ENCODE results near the gene PPM1N. TPM values are rescaled to one million over a fixed set of nuclear protein-coding genes. Genes with fewer than 3 reads are reported as not detected.

PPM1N gene
- total RNA-seq, 1 donor, result 0.99 TPM

DNA sequence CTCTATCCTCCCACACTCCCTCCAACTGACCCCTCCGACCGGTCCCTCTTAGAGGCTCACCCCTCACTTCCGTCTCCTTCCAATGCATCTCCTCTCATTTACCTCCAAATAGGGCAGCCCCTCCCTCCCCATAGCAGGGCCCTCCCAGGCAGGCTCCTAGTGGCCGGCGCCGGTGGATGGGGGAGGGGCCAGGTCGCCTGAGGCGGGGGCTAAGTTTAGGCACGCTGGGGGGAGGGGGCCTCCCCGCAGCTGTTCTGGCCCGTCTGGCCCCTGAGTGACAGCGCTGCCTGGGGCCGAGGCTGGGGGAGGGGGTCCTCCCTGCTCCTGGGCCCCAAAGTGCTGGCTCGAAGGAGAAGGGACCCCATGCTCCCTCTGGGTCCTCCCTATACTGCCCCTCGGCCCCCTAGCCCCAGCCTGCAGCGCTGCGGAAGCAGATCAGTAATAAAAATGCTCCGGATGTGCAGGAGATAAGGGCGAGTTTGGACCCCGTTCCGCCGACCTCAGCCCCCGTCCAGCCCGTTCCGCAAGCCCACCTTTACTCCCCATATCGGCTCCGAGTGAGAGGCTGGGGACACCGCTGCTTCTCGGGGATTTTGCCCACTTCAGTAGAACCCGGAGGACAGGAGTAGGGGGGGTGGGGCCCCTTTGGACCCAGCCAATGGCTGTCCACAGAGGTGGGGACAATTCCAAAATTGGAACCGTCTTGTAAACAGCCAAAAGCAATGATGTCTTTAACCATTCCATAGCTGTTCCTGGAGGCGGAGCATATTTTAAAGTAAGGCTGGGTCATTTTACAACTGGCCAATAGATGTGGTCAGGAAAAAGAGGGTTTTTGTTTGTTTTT is 5.4 kb upstream of the PPM1N start:
- peak overlapping the region; percentile 71 for H3K4me3 ChIP-seq (ENCODE audit: low read depth, low read length)
- TF ChIP-seq, protein P1, sequence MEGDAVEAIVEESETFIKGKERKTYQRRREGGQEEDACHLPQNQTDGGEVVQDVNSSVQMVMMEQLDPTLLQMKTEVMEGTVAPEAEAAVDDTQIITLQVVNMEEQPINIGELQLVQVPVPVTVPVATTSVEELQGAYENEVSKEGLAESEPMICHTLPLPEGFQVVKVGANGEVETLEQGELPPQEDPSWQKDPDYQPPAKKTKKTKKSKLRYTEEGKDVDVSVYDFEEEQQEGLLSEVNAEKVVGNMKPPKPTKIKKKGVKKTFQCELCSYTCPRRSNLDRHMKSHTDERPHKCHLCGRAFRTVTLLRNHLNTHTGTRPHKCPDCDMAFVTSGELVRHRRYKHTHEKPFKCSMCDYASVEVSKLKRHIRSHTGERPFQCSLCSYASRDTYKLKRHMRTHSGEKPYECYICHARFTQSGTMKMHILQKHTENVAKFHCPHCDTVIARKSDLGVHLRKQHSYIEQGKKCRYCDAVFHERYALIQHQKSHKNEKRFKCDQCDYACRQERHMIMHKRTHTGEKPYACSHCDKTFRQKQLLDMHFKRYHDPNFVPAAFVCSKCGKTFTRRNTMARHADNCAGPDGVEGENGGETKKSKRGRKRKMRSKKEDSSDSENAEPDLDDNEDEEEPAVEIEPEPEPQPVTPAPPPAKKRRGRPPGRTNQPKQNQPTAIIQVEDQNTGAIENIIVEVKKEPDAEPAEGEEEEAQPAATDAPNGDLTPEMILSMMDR (IDR thresholded peaks at IDR 0.05; ENCODE audit: insufficient read depth, low read length), result no peak
- DNase-seq (ENCODE audit: low read depth), result peak; percentile 72

DNA sequence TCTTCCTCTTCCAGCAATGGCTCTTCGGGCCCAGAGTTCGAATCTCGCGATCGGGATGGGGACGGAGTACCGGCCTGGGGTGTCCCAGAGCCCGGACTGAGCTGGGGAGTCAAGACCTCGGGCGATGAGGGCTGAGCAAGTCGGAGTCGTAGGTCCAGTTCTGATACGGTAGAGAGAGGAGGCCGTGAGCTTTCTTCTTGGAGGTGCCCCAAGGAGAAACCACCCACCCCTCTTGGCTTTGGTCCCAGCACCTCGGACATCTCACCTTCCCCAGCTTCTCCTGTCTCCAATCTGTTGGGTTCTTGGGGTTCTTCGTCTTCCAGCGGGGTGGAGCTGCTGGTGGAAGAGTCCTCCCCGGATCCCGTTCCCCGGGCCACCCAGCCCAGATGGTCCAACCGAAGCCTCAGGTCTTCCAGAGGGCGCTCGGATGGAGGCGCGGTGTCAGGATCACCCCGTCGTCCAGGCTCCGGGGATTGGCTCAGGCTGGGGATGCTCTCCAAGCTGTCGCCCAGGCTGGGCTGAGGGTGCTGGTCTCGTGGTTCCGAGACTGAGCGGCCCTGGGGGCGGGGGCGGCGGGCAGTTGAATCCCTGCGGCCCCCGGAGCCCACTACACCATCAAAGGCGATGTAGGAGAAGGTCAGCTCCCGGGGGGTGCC is 3.9 kb upstream of the PPM1N start:
- H3K4me3 ChIP-seq (ENCODE audit: low read depth, low read length), result no peak overlapping the region
- DNase-seq (ENCODE audit: low read depth), result no peak
- TF ChIP-seq, protein P1 (IDR thresholded peaks at IDR 0.05; ENCODE audit: insufficient read depth, low read length), result no peak

DNA sequence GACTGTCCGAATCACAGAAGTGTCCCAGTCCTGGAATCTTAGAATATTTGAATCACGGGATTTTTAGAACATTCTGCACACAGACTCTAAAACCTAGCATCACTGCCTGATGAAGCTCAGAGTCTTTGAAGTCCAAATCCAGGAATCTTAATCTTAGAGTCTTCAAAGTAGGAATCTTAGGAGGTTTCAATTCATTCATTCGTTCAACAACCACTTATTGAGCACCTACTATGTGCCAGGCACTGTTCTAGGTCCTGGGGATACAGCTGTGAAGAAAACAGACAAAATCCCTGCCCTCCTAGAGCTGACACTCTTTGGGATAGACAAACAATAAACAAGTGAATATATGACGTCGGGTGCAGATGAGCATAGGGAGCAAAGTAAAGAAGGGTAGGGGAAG is 3.1 kb upstream of the PPM1N start:
- no peak overlapping the region for H3K4me3 ChIP-seq (ENCODE audit: low read depth, low read length)
- TF ChIP-seq, protein P1 (IDR thresholded peaks at IDR 0.05; ENCODE audit: insufficient read depth, low read length), result no peak
- no peak for DNase-seq (ENCODE audit: low read depth)

DNA sequence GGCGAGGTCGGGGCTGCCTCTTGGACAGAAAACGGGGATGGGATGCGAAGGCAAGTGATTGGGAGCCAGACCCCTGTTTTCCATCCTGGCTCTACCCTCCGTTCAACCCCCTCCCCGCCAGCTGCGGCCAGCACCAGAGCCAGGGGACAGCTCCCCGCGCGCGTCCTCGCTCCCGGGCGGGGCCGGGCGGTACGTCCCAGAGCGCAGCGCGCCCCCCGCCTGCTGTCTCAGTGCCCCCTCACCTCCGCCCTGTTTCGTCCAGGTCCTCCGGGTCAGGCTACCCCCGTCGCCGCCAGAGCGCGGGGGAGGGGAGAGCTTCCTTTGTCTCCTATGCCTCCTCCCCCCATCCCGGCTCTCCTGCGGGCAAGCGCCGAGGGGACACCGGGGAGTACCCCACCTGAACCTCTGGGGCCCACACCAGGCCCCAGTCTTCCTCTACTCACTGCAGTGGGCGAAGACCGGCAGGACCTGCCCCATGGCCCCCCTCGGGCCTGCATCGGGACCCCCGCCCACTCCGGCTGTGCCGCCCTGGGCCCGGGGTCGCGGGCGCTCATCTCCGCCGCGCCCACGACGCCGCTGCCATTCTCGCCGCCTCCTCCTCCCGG is 1.8 kb upstream of the PPM1N start:
- TF ChIP-seq, protein P1 (IDR thresholded peaks at IDR 0.05; ENCODE audit: insufficient read depth, low read length), result no peak
- no peak for DNase-seq (ENCODE audit: low read depth)
- peak overlapping the region; percentile 73 for H3K4me3 ChIP-seq (ENCODE audit: low read depth, low read length)

DNA sequence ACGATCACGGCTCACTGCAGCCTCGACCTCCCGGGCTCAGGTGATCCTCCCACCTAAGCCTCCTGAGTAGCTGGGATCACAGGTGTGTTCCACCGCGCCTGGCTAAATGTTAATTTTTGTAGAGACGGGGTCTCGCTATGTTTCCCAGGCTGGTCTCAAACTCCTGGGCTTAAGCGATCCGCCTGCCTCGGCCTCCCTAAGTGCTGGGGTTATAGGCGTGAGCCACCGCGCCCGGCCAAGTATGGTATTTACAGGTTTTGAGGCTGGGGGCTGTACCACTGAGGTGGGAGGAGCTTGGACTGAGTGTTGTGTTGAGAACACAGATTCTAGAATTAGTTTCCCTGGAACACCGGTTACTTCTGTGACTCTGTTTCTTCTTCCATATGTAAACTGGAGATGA is 452 bp upstream of the PPM1N start:
- H3K4me3 ChIP-seq (ENCODE audit: low read depth, low read length), result no peak overlapping the region
- DNase-seq (ENCODE audit: low read depth), result no peak
- TF ChIP-seq, protein P1 (IDR thresholded peaks at IDR 0.05; ENCODE audit: insufficient read depth, low read length), result no peak

DNA sequence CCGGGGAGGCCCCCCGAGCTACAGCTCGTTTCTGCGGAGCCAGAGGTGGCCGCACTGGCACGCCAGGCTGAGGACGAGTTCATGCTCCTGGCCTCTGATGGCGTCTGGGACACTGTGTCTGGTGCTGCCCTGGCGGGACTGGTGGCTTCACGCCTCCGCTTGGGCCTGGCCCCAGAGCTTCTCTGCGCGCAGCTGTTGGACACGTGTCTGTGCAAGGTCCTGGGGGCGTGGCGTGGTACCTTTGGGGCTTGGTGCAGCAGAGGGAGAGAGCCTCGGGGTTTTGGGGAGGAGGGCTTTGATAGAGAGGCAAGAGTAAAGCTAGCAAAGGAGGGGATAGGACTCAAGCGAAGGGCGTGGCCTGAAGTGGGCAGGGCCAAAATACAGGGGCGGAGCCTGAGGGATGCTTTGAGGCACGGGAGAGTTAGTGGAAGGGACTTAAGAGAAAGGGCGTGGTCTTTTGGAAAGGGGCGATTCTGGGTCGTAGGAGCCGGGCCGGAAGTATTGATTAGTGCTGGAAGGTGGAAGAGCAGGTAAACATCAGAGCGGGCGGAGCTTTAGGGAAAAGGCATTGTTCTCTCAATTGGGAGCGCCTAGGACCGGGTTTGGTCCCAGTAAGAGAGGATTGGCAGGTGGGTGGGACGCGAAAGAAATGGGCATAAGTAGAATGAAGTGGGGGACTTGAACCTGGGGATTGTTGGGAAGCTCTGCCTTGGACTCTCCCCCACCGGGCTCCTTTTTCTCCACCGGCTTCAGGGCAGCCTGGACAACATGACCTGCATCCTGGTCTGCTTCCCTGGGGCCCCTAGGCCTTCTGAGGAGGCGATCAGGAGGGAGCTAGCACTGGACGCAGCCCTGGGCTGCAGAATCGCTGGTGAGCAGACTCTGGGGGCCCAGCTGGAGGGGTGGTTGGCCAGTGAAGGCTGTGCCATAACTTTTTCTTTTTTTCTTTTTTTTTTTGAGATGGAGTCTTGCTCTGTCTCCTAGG is 1.2 kb downstream of the PPM1N start:
- TF ChIP-seq, protein P1 (IDR thresholded peaks at IDR 0.05; ENCODE audit: insufficient read depth, low read length), result no peak
- no peak overlapping the region for H3K4me3 ChIP-seq (ENCODE audit: low read depth, low read length)
- DNase-seq (ENCODE audit: low read depth), result no peak

All from fibroblast of the aortic adventitia (primary cell).